ENCODE data around the gene RIBC1.
"Not testable (repeated sequence)": the region's sequence is repeated elsewhere in the genome, so short reads cannot be mapped to it uniquely, and the experiment has no call there.

The RIBC1 gene
- 2.0 to 4.3 (median 2.7) reads per million in 4 donors for total RNA-seq

GRCh38 chrX:53422861-53423306 is at the start of gene RIBC1:
Gene RIBC1 (plus strand): TSS chrX:53422873. CDS start chrX:53426277, 3,404 bp downstream.
- DNase-seq = no peak

GRCh38 chrX:53373307-53373706 is 49.4 kb upstream of the RIBC1 start:
- DNase-seq = no peak

- no peak for DNase-seq
Measured at GRCh38 chrX:53374222-53374820, 48.4 kb upstream of the RIBC1 start.

GRCh38 chrX:53374923-53375322 is 47.8 kb upstream of the RIBC1 start:
- no peak for DNase-seq

- DNase-seq = no peak
Measured at GRCh38 chrX:53376888-53377287, 45.8 kb upstream of the RIBC1 start.

GRCh38 chrX:53377464-53377863 is 45.2 kb upstream of the RIBC1 start:
- DNase-seq = no peak

- DNase-seq = no peak
Measured at GRCh38 chrX:53379008-53379710, 43.5 kb upstream of the RIBC1 start.

- DNase-seq = no peak
Measured at GRCh38 chrX:53379747-53380146, 42.9 kb upstream of the RIBC1 start.

- no peak for DNase-seq
Measured at GRCh38 chrX:53383376-53384076, 39.1 kb upstream of the RIBC1 start.

GRCh38 chrX:53395605-53396298 is 26.9 kb upstream of the RIBC1 start:
- no peak for DNase-seq

- no peak for DNase-seq
Measured at GRCh38 chrX:53398216-53398615, 24.5 kb upstream of the RIBC1 start.

- no peak for DNase-seq
Measured at GRCh38 chrX:53403535-53403934, 19.1 kb upstream of the RIBC1 start.

- DNase-seq = no peak
Measured at GRCh38 chrX:53412446-53412845, 10.2 kb upstream of the RIBC1 start.

- not testable (repeated sequence) for DNase-seq
Measured at GRCh38 chrX:53420351-53420750, 2.3 kb upstream of the RIBC1 start.

- DNase-seq = no peak
Measured at GRCh38 chrX:53421125-53421524, 1.5 kb upstream of the RIBC1 start.

GRCh38 chrX:53421772-53422085 is 944 bp upstream of the RIBC1 start:
- peak in 1 of 5 donors; percentile 8 for DNase-seq

GRCh38 chrX:53422086-53422860 is 400 bp upstream of the RIBC1 start, which contains the start of gene SMC1A:
Gene SMC1A (minus strand): TSS chrX:53422654. CDS start chrX:53422600, 54 bp downstream.
- peak; percentile 89 to 99 (median 93) for DNase-seq

- DNase-seq = no peak
Measured at GRCh38 chrX:53429755-53430154, 7.1 kb downstream of the RIBC1 start.

- no peak for DNase-seq
Measured at GRCh38 chrX:53430231-53430630, 7.6 kb downstream of the RIBC1 start.

GRCh38 chrX:53433651-53434639 is 11.3 kb downstream of the RIBC1 start, which contains the start of gene HSD17B10:
Gene HSD17B10 (minus strand): TSS chrX:53434370. CDS start chrX:53434345, 25 bp downstream.
- peak; percentile 74 to 88 (median 81) for DNase-seq

GRCh38 chrX:53435997-53436396 is 13.3 kb downstream of the RIBC1 start:
- peak; percentile 18 to 79 (median 44) for DNase-seq

Data from T-helper 1 cell (primary cell).